H1 (cell line): ENCODE results near the gene KLHL15. TPM values are rescaled to one million over a fixed set of nuclear protein-coding genes. Genes with fewer than 3 reads are reported as not detected.

Experiments
- CHD7 ChIP-seq: fragments of 300-600 bp; sonication (generic); IDR thresholded peaks from 2 replicates; pipeline ENCODE4 v1.7.1; 2012; ENCODE audit warnings: low read length, moderate library complexity, mild to moderate bottlenecking, inconsistent platforms; ENCODE audit not compliant: insufficient replicate concordance
- E2F6 ChIP-seq: IDR thresholded peaks from 2 replicates; pipeline ENCODE4 v1.6.1; 2012; ENCODE audit warnings: inconsistent platforms
- RNF2 ChIP-seq: fragments of 200-900, 300-1000 bp; sonication (generic); IDR thresholded peaks from 2 replicates; pipeline ENCODE4 v1.7.1; 2016; ENCODE audit warnings: borderline replicate concordance, low read depth, mild to moderate bottlenecking, antibody characterized with exemption, low read length; ENCODE audit not compliant: poor library complexity, severe bottlenecking; ENCODE audit errors: missing control alignments
- RXRA ChIP-seq: IDR thresholded peaks from 2 replicates; pipeline ENCODE4 v1.6.1; 2011; ENCODE audit warnings: low read depth, mild to moderate bottlenecking, low read length, moderate library complexity; ENCODE audit not compliant: insufficient read depth
- SUZ12 ChIP-seq: fragments of 200-600 bp; sonication (generic); IDR thresholded peaks from 2 replicates; pipeline ENCODE4 v1.6.1; 2012; ENCODE audit warnings: mild to moderate bottlenecking, inconsistent platforms, low read length, moderate library complexity, mixed read lengths
- TAF7 ChIP-seq: optimal IDR thresholded peaks from 2 replicates; pipeline ENCODE3; 2011; ENCODE audit warnings: low read depth, mild to moderate bottlenecking, inconsistent platforms, low read length, moderate library complexity, borderline replicate concordance
- TCF12 ChIP-seq: IDR thresholded peaks from 2 replicates; pipeline ENCODE4 v1.6.1; 2011; ENCODE audit warnings: low read depth, mild to moderate bottlenecking, low read length
- TEAD4 ChIP-seq: IDR thresholded peaks from 2 replicates; pipeline ENCODE4 v1.6.1; 2012; ENCODE audit warnings: low read depth, low read length, inconsistent platforms, mixed read lengths
- polyA plus RNA-seq, 7 experiments: library from polyadenylated mRNA; depleted of rRNA in 3 of 7; stranded (reverse) in 5 of 7; unstranded in 2 of 7; fragments of >200 nt in 5 of 7; fragments of 200-250 nt in 2 of 7; gene quantifications; 1 replicate in 5 of 7; 2 replicates in 1 of 7; 4 replicates in 1 of 7; pipeline versions ENCODE4 v1.2.1 to v1.2.3, GENCODE V29; 2011 to 2013; ENCODE audit warnings: missing spikeins in 2 of 7, mixed read lengths in 2 of 7
- total RNA-seq: library from RNA; stranded (reverse); fragmentation: NEBNext Ultra II Directional; extraction: Animal tissue kit (Norgen Biotek cat#: 25700); gene quantifications from 2 replicates; pipeline ENCODE4 v1.2.1, GENCODE V29; 2021

Gene KLHL15
- total and polyA plus RNA-seq, 2 of the 8 experiments (the other 6 are each of a cell fraction or from before 2014, with no cell fraction given): 3.7 to 8.9 TPM

- TF ChIP-seq CHD7: no peak
- TF ChIP-seq SUZ12: no peak
- TF ChIP-seq RNF2: no peak
- TF ChIP-seq TCF12: no peak
- no peak for TF ChIP-seq TAF7
- no peak for TF ChIP-seq E2F6
- no peak for TF ChIP-seq RXRA
- no peak for TF ChIP-seq TEAD4
Measured at GRCh38 chrX:24005867-24006266, 21.1 kb downstream of the KLHL15 start (continued).
